H7 (cell line): Measurements from ENCODE around the gene EML2. TPM values are rescaled to one million over a fixed set of nuclear protein-coding genes. Genes with fewer than 3 reads are reported as not detected.
A peak's percentile ranks its signal among the peaks of the same experiment; 100 is the strongest.

Experiments used
- DNase-seq: peaks from one replicate; pipeline ENCODE4 v3.0.0; 2012
- H3K27me3 ChIP-seq: 2 replicates; pipeline ENCODE4 v1.6.0; 2011; ENCODE audit warnings: mild to moderate bottlenecking, low read length; ENCODE audit not compliant: control insufficient read depth, insufficient read depth
- H3K36me3 ChIP-seq: replicated peaks from 2 replicates; pipeline ENCODE4 v1.5.1; 2011; ENCODE audit warnings: low read length; ENCODE audit not compliant: control insufficient read depth, insufficient read depth
- H3K4me3 ChIP-seq: 2 replicates; pipeline ENCODE4 v1.5.1; 2011; ENCODE audit warnings: low read depth, mild to moderate bottlenecking, control low read depth, low read length, moderate library complexity; ENCODE audit not compliant: insufficient read depth
- total RNA-seq: library from RNA; depleted of rRNA; stranded (reverse); fragments of >200 nt; shearing (Covaris generic); gene quantifications from 2 replicates; pipeline ENCODE4 v1.2.3, GENCODE V29; 2014

The EML2 gene
- total RNA-seq, 1 experiment from 2014 or later = 42.5 TPM

GRCh38 chr19:45591638-45592005 lies 47.6 kb downstream of the EML2 start:
- Histone ChIP-seq H3K27me3 (peaks cover 19% of the 10 kb centered on the region), H3K4me3 (no peak overlapping the region), H3K36me3 (no peaks in the 10 kb centered on the region)
- DNase-seq = no peak

GRCh38 chr19:45591004-45591637 lies 48.1 kb downstream of the EML2 start:
- H3K4me3 ChIP-seq = no peak overlapping the region
- peaks cover 19% of the 10 kb centered on the region for H3K27me3 ChIP-seq
- DNase-seq = peak; percentile 93
- H3K36me3 ChIP-seq = no peaks in the 10 kb centered on the region

- Histone ChIP-seq H3K36me3 (no peaks in the 10 kb centered on the region), H3K27me3 (peaks cover 19% of the 10 kb centered on the region), H3K4me3 (no peak overlapping the region)
- no peak for DNase-seq
Observed at GRCh38 chr19:45590300-45591003, 48.7 kb downstream of the EML2 start.

GRCh38 chr19:45589768-45590167 lies 49.4 kb downstream of the EML2 start:
- no peaks in the 10 kb centered on the region for H3K36me3 ChIP-seq
- no peak overlapping the region for H3K4me3 ChIP-seq
- H3K27me3 ChIP-seq = peaks cover 17% of the 10 kb centered on the region
- no peak for DNase-seq

GRCh38 chr19:45587873-45588272 lies 51.3 kb downstream of the EML2 start:
- Histone ChIP-seq H3K27me3 (peaks cover 17% of the 10 kb centered on the region), H3K36me3 (no peaks in the 10 kb centered on the region), H3K4me3 (no peak overlapping the region)
- DNase-seq = no peak

- H3K36me3 ChIP-seq = no peaks in the 10 kb centered on the region
- H3K27me3 ChIP-seq = no peaks in the 10 kb centered on the region; the same call in 1 of the 2 replicates
- peak overlapping the region; percentile 84 for H3K4me3 ChIP-seq
- DNase-seq = no peak
Observed at GRCh38 chr19:45585158-45585577, 54.0 kb downstream of the EML2 start.

GRCh38 chr19:45584332-45585157 lies 54.7 kb downstream of the EML2 start, which contains the start of gene OPA3:
Gene OPA3, minus strand, starts transcription at chr19:45584802. Its CDS starts 38 bp downstream, at chr19:45584764.
- DNase-seq = peak; percentile 95
- Histone ChIP-seq H3K4me3 (peak within 1 kb of the TSS; percentile 84), H3K27me3 (no peaks in the 10 kb centered on the region), H3K36me3 (no peaks in the 10 kb centered on the region)

- H3K27me3 ChIP-seq = no peaks in the 10 kb centered on the region
- H3K4me3 ChIP-seq = no peak overlapping the region
- H3K36me3 ChIP-seq = no peaks in the 10 kb centered on the region
- DNase-seq = no peak
Observed at GRCh38 chr19:45581576-45581975, 57.6 kb downstream of the EML2 start.

GRCh38 chr19:45578861-45579260 lies 60.3 kb downstream of the EML2 start:
- DNase-seq = no peak
- Histone ChIP-seq H3K27me3 (no peaks in the 10 kb centered on the region), H3K4me3 (no peak overlapping the region), H3K36me3 (no peaks in the 10 kb centered on the region)

- Histone ChIP-seq H3K27me3 (no peaks in the 10 kb centered on the region), H3K36me3 (no peaks in the 10 kb centered on the region), H3K4me3 (no peak overlapping the region)
- peak; percentile 24 for DNase-seq
Observed at GRCh38 chr19:45577111-45577905, 61.9 kb downstream of the EML2 start.

- no peak for DNase-seq
- H3K27me3 ChIP-seq = no peaks in the 10 kb centered on the region
- H3K4me3 ChIP-seq = no peak overlapping the region
- no peaks in the 10 kb centered on the region for H3K36me3 ChIP-seq
Observed at GRCh38 chr19:45576682-45577081, 62.5 kb downstream of the EML2 start.

GRCh38 chr19:45575216-45575615 lies 64.0 kb downstream of the EML2 start:
- no peak overlapping the region for H3K4me3 ChIP-seq
- DNase-seq = no peak
- no peaks in the 10 kb centered on the region for H3K36me3 ChIP-seq
- no peaks in the 10 kb centered on the region for H3K27me3 ChIP-seq

GRCh38 chr19:45574526-45574925 lies 64.7 kb downstream of the EML2 start:
- Histone ChIP-seq H3K36me3 (no peaks in the 10 kb centered on the region), H3K4me3 (no peak overlapping the region), H3K27me3 (no peaks in the 10 kb centered on the region)
- no peak for DNase-seq
